GM19351 (cell line): Measurements from ENCODE around the gene ADD1.
"Not testable (repeated sequence)": the region's sequence is repeated elsewhere in the genome, so short reads cannot be mapped to it uniquely, and the experiment has no call there.

Experiments used
- ATAC-seq: cut with Tn5 transposase; IDR thresholded peaks from one replicate; pipeline ENCODE4 v1.9.1; 2021; ENCODE audit warnings: mild to moderate bottlenecking, moderate library complexity; ENCODE audit not compliant: unreplicated experiment

The ADD1 gene

DNA sequence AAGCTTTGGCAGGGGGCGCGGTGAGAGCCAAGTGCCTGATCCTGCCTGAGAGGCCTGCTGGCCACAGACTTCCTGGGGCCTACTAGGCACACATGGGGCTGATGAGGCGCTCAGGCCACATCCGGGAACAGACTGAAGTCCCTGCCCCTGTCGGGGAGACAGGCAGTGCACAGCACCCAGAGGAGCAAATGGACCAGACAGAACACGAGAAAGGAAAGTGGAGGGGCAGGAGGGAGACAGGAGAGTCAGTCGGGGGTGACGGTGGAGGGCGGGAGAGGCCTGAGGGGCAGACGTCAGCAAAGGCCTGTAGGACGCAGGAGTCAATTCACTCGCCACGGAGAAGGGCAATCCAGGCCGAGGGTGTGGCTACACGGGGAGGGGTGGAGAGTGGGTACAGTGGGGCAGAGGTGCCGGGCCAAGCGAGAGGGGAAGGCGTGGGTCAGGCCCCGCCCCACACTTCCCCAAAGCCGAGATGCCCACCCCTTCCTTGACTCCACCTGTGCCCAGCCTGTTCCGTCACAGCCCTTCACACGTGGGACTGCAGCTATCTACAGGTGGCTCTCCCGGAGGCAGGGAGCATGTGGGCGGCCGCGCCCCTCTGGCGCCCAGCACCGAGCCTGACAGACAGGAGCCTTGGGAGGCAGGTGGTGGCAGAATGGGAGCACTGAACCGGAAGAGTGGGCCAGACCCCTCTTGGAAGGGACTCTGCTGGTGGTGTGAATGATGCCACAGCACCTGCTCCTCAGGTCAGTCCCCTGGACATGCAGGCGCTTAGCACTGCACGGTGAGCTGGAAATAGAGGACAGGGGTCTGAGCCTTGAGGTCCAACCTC, 99.1 kb downstream of the ADD1 start:
- ATAC-seq, result no peak

DNA sequence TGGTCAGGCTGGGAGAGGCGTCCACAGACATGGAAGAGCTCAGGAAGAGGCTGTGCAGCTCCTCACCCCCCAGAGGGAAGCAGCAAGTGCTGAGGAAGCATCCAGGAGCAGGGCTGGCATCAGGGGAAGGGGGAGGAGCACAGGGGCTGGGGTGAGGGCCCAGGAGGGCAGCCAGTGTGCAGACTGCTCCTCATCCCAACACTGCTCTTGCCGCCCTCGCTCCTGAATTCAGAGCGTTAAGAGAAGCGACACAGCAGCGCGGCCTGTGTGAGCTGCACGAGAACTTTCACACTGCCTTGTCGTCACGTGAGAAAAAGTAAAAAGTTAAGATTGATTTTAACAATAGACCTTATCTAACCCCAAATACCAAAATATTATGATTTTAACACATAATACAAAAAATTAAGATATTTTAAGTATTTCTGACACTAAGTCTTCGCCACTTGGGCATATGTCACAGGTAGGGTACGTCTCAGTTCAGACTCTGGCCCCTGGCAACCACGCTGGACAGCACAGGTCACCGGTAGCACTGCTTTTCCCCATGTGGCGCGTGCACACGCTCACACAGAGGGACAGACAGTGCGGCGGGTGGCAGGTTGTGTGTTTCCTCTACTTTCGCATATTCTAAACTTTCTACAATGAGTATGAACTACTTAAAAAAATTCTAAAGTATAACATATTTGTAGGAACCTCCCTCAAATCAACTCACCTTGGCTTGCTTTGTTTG, 99.9 kb downstream of the ADD1 start:
- no peak for ATAC-seq

DNA sequence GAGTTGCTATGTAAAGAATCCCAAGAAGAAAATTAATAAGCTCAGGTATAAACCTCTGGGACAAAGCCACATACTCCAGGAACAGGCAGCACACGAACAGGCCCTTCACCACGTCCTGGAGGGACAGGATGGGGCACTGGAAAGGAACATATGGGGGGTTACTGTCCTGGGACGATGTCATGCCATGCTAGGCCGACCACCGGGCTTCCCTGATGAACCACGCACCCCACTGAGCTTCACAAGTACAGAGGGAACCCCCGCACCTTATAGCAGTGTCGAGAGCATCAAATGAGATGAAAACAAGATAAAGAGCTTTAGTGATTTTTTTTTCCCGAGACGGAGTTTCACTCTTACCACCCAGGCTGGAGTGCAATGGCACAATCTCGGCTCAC, 100.4 kb downstream of the ADD1 start:
- no peak for ATAC-seq

DNA sequence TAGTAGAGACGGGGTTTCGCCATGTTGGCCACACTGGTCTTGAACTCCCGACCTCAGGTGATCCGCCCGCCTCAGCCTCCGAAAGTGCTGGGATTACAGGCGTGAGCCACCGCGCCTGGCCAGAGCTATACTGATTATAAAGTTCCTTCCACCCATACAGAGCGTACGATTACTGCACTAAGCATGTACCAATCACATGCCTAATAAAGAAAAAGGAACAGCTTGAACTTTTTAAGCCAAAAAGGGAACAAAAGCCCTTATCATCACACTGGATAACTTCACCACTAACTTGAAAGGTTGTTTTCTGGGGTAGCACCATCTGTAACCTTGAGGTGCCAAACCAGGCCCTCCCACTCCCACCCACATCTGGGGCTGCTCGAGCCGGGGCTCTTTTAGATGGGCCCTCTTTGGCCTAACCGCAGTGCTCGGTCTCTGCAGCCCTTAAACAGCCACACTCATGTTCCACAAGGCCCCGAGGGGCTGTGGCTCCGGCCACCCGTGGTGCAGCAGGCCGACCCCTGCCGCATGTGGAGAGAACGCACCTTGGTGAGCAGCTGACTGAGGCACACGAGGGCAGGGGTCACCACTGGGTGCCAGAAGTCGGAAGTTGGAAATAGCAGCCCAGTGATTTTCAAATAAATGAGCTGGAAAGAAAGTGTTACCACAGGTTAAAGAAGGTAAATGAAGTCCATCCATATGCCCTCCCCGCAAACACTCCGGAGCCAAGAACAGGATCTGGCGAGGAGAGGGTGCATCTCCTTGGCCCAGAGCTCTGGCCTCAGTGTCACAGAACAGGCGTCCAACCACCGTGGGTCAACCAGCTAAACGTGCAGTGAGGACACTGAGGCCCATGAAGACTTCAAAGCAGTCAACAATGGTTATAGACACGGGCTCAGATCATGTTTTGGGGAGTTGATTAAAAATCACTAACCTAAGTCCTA, 101.2 kb downstream of the ADD1 start:
- ATAC-seq, result no peak

DNA sequence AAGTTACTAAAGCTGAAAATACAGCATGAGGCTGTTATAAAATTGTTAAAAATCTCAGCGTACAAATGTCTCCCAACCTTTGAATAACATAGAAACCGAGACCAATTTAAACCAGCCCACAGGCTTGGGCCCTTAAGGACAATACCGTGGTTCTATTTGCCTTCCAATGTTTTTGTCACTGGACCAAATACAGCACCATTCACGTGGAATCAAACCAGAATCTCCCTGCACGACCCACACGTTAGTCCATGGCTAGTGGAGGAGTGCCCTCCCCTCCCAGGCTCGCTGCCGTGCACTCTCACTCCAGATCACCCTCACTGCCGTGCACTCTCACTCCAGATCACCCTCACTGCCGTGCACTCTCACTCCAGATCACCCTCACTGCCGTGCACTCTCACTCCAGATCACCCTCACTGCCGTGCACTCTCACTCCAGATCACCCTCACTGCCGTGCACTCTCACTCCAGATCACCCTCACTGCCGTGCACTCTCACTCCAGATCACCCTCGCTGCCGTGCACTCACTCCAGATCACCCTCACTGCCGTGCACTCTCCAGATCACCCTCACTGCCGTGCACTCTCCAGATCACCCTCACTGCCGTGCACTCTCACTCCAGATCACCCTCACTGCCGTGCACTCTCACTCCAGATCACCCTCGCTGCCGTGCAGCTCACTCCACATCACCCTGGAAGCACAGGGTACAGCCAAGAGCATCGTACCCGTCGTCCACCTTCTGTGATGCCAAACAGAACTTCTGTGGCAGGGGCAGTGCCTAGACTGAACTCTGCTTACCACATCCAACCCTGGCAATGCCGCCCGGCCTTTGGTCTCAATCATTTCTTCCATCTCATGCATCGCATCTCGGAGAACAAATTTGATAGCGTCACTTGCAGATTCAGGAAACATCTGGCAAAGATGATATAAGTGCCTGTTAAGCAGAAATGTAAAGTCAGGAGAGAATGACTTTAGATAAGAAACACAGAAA, 102.3 kb downstream of the ADD1 start:
- not testable (repeated sequence) for ATAC-seq

DNA sequence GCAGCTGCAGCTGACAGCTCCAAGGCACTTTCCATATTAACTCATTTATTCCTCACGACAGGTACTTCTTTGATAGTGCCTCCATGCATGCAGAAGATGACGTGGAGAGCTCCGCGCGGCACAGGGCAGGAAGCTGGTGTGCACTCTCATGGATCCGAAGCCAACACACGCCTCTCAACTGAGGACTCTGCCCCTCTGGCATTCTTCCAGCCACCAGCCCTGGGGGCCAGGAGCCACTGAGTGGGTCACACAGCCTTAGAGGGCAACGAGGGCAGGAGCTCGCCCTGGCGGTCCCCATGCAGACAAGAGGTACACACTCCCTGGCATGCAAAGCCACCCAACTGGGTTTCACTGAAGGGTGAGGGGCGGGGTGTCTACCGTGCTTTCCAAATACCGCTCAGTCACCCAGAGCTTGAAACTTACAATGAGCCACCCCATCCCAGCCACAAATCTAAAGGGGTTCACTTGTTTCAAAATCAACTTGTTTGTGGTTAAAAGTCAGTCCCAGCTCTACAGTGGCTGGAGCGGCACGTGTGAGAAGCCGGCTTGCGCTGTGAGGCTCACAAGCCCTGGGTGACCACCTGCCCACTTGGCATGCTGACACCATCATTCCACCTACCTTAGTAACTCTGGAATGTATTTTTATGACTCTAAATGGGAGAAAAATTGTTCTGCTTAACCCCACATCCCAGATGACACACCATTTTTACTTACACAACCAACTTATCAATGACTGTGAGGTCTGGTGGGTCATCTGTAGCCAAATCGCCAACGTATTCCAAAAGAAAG, 103.4 kb downstream of the ADD1 start:
- ATAC-seq, result no peak

DNA sequence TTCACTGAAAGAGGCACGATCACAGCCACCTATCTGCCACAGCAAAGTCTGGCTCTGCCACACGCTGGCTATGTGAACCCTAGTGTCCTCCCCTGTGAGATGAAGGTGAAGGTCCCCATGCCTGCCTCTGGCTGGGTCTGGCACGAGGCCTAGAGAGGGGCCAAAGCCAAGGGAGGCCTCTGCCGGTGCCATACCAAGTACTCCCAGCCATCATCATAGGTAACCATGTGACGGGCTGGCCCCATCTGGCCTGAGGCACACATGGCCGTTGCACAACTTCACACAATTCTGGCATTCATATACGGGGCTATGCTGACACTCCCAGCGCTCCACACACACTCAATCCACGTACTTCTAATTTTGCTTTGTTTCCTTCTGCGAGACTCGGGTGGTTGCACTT, 104.3 kb downstream of the ADD1 start:
- ATAC-seq, result no peak

DNA sequence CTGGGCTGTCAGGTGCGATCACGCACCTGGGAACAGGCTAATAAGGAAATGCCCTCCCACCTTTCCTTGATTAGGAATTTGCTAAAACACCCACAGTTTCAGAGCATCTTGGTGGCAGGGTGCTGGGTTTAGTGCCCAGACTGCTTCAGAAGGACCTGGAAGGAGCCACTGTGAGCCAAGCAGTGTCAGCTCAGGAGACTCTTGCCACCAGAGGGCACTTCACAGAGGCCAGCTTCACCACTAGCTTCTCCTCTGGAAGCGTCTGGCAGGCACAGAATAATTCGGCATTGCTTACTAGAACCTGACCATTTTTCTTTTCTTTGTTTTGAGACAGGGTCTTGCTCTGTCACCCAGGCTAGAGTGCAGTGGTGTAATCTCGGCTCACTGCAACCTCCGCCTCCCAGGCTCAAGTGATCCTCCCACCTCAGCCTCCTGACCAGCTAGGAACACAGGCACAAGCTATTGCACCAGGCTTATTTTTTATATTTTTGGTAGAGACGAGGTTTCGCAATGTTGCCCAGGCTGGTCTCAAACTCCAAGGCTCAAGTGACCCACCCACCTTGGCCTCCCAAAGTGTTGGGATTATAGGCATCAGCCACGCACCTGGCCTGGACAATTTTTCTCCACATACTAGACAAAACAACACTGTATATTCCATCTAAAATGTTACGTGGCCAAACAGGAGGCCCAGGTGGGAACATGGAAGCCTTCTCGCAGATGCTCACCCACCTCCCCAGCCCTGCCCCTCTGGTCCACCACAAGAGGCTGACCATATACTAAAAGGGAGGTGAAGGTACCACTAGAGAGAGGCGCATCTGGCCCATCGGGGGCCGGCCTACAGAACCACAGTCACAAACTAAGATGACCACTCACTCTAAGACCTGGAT, 105.5 kb downstream of the ADD1 start:
- no peak for ATAC-seq

DNA sequence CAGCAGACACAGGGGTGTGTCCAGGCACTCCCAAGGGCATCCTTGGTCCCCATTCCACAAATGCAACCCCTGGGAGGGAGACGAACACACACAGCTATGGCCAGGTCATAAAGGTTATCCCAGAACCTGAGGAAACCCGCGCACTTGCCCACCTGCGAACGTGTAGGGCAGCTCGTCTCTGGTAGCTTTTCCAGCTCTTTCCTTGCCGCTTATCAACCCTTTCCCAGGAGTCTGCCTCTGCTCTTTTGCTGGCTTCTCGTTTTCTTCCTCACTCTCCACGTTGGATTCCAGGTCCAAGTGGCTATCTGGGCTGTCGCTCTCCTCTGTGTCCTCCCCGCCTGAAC, 106.1 kb downstream of the ADD1 start:
- no peak for ATAC-seq

DNA sequence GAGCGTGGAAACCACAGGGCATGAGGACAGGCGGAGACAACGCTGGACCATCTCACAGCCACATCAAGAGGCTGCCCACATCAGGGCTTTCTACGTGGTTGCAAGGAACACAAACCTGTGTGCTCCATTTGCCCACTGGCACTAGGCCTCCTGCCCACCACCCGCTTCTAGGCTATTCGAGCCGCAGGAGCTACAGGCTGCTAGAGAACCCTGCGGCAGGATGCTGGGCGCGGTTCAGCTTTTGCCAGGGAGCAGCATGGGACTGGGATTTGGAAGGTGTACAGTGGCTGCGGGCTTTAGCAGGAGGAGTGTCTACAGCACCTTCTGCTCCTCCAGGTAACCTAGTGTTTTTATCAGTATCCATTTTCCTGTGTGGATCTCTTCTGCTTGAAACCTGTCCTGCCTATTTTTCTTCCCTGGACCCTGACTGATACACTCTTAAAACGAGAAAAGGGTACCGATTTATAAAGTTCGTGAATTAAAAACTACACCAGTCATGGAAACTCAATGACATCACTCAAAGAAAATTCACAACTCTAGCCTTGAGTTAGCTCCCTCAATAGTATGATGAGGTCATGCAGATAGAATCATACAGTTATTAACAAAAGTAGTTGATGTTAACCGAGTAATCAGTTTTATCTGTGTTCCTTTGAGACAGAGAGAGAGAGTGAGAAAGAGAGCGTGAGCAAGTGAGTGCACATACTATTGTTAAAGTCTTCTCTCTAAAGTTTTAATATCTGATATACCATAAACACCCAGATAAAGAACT, 106.8 kb downstream of the ADD1 start:
- ATAC-seq, result no peak

DNA sequence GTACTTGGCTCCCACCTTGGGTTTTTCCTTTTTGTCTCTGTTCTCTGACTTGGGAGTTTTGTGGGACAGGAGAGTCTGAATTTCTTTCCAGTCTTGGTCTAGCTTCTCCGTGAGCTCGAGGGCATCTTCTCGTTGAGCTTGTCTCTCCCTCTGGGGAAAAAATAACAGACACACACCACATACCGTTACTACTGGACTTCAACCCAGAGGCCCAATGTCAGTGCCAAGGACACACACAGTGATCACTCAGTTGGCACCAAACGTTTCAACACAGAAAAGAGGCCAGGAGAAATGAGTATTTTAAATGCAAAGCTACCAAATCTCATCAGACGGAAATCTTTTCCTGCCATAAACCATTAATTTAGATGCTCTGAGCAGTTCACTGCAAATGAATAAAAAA, 109.9 kb downstream of the ADD1 start:
- ATAC-seq, result no peak

DNA sequence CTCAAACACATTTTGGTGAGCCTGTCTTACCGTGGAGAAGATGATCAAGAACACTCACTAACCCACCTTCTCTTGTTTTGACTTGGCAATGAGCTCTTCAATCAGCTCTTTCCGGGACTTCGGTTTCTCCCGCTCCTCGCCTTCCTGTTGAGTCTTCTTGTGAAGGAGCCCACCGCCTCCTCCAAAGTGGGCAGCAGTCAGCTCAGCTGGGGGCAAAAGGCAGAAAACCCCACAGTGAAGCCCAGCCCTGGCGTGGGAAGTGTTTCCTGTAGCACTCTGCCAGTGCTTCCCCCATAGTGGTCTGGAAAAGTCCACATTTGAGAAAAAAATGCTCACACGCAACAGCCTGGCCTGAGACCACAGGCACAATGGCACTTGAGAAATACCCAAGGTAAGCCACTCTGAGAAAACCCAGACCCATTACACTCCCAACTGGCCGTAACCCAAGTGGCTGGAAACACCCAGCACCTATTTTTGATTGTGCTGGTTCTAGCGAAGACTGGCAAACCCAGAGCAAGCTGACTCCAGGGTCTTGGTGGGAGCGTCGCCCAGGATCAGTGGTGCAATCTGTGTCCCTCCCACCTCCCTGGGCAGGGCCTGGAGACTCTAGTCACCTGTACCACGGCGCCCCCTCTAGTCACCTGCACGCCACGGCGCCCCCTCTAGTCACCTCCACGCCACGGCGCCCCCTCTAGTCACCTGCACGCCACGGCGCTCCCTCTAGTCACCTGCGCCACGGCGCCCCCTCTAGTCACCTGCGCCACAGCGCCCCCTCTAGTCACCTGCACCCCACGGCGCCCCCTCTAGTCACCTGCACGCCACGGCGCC, 110.9 kb downstream of the ADD1 start:
- peak; percentile 65 for ATAC-seq

DNA sequence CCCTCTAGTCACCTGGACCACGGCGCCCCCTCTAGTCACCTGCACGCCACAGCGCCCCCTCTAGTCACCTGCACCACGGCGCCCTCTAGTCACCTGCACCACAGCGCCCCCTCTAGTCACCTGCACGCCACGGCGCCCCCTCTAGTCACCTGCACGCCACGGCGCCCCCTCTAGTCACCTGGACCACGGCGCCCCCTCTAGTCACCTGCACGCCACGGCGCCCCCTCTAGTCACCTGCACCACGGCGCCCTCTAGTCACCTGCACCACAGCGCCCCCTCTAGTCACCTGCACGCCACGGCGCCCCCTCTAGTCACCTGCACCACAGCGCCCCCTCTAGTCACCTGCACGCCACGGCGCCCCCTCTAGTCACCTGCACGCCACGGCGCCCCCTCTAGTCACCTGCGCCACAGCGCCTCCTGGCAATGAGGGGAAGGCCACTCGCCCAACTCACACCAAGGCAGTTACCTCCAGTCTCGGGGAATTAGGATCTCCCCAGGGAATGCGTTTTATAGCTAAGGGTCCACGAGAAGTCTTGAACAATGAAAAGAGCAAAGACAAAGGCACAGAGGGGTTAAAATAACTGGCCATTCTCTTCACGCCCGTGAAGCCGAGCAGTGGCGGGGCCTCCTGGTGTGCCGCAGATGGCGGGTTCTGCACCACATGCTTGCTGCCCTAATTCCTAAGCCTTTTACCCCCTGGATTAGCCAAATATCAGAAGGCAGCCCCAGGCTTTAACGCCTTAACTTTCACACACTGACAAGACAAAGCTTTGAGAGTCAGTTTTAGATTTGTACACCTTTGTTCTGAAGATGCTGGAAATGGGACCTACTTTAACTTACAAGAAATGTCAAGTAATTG, 111.8 kb downstream of the ADD1 start:
- ATAC-seq, result not testable (repeated sequence)

DNA sequence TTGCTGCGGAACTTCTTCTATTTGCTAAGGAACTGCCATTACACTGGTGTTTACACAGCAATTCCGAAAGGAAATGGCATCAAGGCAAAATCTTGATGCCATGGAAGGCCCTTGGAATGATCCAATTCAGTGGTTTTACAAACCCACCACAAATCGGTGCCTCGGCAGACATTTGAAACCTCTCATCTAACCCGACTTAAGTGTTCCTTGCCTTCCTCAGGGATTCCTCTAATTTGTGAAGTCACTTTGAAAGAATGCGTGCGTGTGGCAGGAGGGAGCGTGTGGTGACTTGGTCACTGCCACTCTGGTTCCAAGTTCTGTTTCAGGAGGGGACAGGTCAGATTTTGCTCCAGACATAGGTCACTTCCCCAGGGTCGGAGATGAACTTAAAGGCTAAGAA, 114.8 kb downstream of the ADD1 start:
- ATAC-seq, result no peak

DNA sequence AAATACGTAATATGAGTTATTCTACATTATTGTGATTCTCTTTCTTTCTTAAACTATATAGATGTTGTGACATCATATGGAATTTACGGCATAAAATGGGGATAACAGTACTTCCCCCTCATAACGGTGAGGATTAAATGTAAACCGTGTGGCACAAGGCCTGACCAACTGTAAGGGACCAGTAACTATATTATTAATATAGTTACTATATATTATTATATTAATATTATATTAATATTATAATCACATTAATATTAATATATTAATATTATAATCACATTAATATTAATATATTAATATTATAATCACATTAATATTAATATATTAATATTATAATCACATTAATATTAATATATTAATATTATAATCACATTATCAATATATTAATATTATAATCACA, 116.8 kb downstream of the ADD1 start:
- ATAC-seq, result not testable (repeated sequence)

DNA sequence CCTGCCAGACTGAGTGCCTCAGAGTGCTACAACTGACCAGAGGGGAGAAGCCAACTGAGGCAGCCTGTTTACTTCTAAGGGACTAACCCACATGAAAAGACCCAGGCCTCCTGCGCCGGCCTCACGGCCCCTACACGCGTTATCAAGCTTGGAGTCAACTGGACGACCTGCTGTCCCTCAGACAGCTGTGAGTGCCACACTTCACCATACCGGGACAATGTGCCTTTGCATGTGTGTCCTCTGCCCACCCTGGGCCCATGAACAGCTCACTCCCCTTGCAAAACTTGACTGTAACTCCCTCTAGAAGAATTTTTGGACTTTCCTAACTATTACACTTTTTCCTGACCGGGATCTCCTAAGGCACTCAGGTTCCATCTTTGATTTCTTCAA, 117.8 kb downstream of the ADD1 start:
- no peak for ATAC-seq
